Fibroblast of skin of scalp (primary cell): ENCODE measurements around the gene IFNW1. TPM values are rescaled to one million over a fixed set of nuclear protein-coding genes. Genes with fewer than 3 reads are reported as not detected.
"Not testable (repeated sequence)": the region's sequence is repeated elsewhere in the genome, so short reads cannot be mapped to it uniquely, and the experiment has no call there.

Experiments
- DNase-seq: peaks from one replicate; pipeline ENCODE4 v3.0.0-alpha.2; 2013
- polyA plus RNA-seq, 2 experiments: library from polyadenylated mRNA; unstranded; fragments of 120-200 nt; gene quantifications; one replicate each; pipeline ENCODE4 v1.2.1, GENCODE V29; 2013; ENCODE audit not compliant: insufficient read length in 2 of 2

The IFNW1 gene
- not detected for polyA plus RNA-seq (2013, experiment 1 of 2; ENCODE audit: insufficient read length)
- polyA plus RNA-seq (2013, experiment 2 of 2; ENCODE audit: insufficient read length), result not detected

GRCh38 chr9:21141427-21141882 is at the start of gene IFNW1:
IFNW1 (minus strand) TSS chr9:21141832; CDS start chr9:21141570, 262 bp downstream.
- peak; percentile 1 for DNase-seq

- DNase-seq, result not testable (repeated sequence)
These were observed 45.9 kb upstream of the IFNW1 start, which contains the start of gene IFNA4 for GRCh38 chr9:21187487-21187886. IFNA4 (minus strand) TSS chr9:21187587; CDS start chr9:21187531, 56 bp downstream.

DNA sequence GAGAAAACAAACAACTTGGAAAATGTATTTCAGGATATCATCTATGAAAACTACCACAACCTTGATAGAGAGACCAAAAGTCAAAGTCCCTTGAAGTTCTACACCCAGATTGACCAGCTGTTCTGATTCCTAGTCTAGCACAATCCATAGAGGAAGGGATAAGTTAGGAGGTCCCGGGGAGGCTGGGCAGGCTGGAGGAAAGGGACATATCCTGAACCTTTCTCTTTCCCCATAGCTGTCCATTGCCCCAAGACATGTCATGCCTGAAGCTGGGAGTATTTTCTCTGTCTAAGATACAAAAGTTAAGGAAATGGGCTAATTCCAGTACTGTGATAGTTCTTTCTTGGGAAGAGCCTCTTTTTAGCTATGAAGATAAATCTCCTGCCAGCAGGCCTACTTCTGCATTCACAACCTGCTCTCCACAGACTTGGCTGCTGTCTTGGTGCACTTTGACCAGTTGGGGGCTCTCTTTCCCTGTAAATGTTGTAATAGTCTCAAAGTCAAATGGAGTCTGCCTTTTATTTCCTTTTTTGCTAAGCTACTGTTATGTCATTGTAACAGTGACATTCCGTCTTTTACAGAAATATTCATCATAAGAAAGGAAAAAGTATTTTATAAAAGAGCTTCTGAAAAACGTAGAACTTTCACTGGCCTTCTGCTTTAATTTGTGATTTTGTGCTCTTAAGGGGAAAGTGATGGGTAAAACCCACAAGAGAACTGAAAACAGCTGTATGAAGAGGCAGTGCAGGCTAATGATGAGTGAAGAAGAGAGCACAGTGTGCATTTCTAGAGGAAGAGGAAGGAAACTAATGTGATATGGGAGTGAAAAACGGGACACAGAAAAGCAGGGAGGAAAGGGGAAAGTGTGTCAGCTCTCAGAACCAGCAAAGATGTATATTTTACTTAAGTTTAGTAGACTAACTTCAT is 41.4 kb upstream of the IFNW1 start:
- peak; percentile 5 for DNase-seq

- DNase-seq, result no peak
These were observed 33.0 kb upstream of the IFNW1 start for GRCh38 chr9:21174671-21175070.

DNA sequence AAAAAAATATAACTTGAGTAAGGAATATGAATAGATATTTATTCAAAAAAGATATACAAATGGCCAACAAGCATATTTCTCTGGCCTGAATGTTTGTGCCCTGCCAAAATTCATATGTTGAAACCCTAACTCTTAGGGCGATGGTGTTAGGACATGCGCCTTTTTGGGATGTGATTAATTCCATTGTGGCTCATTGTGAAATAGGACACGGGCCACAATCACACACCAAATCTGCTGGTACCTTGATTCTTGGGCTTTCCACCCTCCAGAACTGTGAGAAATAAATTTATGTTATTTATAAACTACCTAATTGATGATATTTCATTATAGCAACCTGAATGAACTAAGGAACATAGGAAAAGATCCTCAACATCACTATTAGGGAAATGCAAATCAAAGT is 30.5 kb upstream of the IFNW1 start:
- DNase-seq, result no peak

DNA sequence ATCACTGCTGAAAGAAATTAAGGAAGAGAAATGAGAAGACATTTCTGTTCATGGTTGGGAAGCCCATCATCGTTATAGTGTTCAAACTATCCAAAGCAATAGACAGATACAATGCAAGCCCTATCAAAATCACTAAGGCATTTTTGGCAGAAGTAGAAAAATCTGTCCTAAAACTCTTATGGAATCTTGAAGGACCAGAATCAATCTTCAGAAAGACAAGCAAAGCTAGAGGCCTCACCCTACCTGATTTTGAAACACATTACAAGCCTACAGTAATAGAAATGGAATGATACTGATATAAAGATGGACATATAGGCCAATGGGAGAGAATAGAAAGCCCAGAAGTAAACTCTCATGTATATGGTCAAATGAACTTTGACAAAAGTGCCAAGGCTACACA is 29.7 kb upstream of the IFNW1 start:
- DNase-seq, result no peak

- not testable (repeated sequence) for DNase-seq
These were observed 24.9 kb upstream of the IFNW1 start, which contains the start of gene IFNA21 for GRCh38 chr9:21166560-21166959. IFNA21 (minus strand) TSS chr9:21166660; CDS start chr9:21166612, 48 bp downstream.

DNA sequence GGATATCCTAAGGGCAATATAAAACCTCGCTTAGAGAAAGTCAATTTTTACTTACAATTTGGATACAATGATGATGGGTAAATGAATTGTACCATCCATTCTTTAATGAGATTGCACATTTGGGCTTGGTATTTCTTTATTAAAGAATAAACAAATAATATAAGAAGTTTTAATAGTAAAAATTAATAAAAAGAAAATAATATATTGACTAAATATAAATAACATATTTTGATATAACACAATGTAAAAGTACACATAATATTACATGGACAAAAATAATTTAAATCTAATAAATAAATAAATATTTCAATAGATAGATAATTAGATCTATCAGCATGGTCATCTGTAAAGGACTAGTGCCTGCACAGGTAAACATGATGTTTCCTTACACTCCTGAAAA is 23.9 kb upstream of the IFNW1 start:
- no peak for DNase-seq

GRCh38 chr9:21160178-21160577 is 18.5 kb upstream of the IFNW1 start:
- DNase-seq, result no peak

DNA sequence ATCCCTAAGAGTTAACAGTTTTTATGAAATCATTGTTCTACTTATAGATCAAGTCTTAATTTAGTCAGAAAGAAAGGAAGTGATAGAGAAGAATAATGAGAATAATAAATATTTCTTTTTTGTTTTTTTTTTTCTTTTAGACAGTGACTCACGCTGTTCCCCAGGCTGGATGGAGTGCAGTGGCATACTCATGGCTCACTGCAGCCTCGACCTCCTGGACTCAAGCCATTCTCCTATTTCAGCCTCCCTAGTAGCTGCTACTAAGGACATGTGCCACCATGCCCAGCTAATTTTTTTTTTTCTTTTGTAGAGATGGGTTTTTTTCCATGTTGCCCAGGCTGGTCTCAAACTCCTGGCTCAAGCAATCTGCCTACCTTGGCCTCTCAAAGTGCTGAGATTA is 13.9 kb upstream of the IFNW1 start:
- no peak for DNase-seq

GRCh38 chr9:21154018-21154608 is 12.5 kb upstream of the IFNW1 start:
- DNase-seq, result peak; percentile 20

DNA sequence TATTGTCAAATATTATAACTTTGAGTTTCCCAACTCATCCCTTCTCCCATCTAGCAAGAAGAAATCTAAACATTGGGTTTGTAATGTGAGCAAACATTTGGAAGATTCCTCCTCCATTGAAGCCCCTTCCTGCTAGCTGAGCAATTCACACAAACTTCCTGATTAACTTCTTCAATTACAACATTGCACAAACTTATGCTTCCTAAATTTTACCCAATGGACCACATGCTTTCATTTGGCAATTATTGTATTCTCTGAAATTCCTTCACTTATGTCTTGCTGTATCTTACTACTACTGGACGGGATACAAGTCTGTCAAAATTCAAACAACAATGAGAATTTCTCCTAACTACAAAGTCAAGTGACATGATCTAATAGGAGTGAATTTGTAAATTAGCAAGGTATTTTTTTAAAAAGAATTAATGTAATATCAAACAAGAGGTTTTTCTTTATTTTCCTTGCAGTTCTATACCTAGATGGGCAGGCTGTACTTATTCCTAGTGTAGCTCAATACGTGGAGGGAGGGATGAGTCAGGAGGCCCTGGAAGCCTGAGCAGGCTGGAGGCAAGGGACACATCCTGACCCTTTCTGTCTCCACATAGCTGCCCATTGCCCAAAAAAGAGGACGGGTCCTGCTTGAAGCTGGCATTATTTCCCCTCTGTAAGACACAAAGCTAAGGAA is 11.8 kb upstream of the IFNW1 start:
- peak; percentile 7 for DNase-seq

DNA sequence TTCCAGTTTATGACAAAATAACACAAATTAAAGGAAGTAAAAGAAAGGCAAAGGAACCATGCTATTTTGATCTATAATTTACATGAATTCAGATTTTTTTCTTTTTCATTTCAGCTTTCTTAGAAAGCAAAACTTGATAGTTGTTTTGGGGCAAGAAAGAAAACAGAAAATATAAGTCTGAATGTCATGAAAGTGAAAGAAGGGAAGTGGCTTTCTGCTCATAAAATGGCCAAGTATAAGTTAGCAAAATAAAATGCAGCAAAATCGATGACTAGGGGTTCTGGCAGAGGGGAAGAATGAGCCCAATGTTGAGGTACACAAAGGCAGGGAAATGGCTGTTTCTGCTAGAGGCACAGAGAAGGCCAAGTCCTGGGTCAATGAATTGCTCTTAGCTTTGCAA is 3.0 kb upstream of the IFNW1 start:
- no peak for DNase-seq

- no peak for DNase-seq
These were observed 4.6 kb downstream of the IFNW1 start for GRCh38 chr9:21137020-21137419.

GRCh38 chr9:21135736-21136135 is 5.9 kb downstream of the IFNW1 start:
- DNase-seq, result no peak

- DNase-seq, result not testable (repeated sequence)
These were observed 13.4 kb downstream of the IFNW1 start for GRCh38 chr9:21128186-21128585.

DNA sequence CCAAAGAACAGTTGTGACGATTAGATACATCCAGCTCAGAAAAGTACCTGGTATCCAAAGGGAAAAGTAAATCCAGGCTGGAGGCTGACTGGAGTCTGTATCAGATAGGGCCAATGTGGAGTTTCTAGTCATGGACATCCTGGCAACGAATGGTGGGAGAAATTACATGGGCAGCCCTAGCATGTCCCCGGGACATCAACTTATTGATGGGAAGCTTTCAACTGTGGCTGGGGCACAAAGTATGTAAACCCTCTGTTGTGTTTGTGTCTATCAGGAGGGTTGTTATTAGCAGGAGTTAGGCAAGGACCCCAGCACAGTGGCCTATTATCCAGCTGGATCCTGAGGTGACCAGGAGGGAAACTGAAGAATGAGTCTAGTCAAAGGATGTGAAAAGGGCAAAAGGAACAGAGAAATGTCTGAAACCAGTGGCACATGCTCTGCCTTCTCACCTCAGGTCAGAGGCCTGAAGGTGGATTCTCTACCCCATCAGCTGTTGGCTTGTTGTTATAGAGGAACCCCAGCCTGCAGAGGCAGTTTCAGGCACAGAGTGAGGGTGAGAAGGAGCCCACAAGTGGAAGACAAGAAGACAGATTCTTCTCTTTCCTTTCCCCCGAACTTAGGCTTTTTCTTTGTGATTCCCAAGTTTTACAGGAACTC is 19.9 kb downstream of the IFNW1 start:
- DNase-seq, result no peak

DNA sequence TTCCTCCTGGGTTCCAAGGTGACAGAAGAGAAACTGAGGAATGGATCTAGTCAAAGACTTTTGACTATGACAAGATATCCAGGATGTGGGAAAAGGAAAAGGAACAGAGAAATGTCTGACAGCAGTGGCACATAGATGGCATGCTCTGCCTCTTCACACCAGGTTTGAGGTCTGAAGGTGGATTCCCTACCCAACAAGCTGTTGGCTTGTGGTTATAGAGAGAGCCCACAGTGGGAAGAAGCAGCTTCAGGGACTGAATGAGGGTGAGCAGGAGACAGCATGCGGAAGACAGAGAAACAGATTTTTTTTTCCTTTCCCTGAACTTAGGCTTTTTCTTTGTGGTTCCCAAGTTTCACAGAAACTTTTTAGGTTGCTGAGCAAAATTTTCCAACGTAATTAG is 20.6 kb downstream of the IFNW1 start:
- DNase-seq, result no peak

DNA sequence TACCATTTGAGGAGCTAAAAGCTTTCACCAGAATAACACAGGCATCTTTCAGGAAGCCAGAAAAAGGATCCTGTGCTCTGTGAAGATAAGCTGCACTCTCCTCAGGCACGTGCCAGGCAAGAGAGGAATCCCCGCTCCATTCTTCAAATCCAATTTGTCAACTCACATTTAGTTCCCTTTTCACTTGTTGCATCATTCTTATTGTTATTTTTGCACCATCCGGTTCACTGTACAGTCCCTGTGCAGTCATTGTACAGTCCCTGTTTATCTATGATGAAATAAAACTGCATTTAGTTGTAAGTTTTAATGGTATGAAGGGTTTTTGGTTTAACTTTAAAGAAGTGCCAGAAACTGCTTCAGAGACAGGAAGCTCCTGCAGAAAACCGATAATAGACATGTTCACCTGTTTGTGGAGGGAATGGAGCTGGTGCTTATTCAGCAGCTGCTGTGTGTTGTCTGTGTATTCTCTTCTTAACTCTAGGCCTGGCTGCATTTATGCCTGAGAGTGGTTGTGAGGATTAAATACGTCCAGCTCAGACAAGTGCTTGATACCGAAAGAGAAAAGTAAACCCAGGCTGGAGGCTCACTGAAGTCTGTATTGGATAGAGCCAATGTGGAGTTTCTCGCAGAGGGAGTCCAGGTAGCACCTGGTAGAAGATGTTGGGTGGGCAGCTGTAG is 22.4 kb downstream of the IFNW1 start:
- DNase-seq, result no peak

GRCh38 chr9:21114311-21114710 is 27.3 kb downstream of the IFNW1 start:
- no peak for DNase-seq

GRCh38 chr9:21110708-21111576 is 30.7 kb downstream of the IFNW1 start:
- peak; percentile 80 for DNase-seq
